ENCODE measurements around the gene CSPG4. TPM values are rescaled to one million over a fixed set of nuclear protein-coding genes. Genes with fewer than 3 reads are reported as not detected.
A peak's percentile ranks its signal among the peaks of the same experiment; 100 is the strongest.
"Not testable (repeated sequence)": the region's sequence is repeated elsewhere in the genome, so short reads cannot be mapped to it uniquely, and the experiment has no call there.

CSPG4 gene
- total and polyA plus RNA-seq, 9 donors: 56.6 to 110 (median 85.1) TPM

DNA sequence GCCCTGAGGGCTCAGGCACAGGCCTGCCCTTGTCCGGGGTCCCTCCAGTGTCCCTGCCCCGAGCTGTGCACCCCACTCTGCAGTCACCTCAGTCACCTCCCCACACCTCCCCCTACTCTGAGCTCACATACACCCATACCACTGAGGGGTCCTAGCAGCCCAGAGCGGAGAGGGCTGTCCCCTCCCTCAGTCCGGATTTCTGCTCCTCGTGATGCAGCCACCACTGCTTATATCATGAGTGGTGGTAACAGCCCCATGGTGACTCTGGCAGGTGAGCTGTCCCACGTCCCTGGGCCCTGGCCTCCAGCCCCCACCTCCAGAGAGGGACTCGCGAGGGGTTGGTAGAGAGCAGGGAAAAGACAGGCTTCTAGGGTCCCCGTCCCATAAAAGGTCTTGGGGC, 8.0 kb downstream of the CSPG4 start:
- Histone ChIP-seq H3K4me1 (ENCODE audit: control insufficient read depth, insufficient read depth, low read length) (peaks cover 80% of the 10 kb centered on the region), H3K27ac (ENCODE audit: low read length) (peak overlapping the region; percentile 91), H3K4me3 (ENCODE audit: low read length) (no peak overlapping the region)

DNA sequence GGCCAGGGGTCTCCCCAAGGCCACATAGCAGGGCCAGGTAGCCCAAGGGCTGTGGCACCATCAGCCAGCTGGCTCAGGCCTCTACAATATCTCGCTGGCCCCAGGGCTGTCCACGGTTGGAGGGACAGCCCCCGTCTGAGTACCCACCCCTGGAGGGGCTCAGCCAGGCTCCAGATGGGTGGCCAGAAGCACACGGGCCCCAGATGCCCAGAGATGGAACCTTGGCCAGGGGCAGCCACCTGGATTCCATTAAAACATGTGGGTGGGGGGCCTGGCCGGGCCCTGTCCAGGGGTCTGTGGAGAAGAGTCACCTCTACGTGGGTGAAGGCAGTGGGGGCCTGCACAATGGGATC, 8.4 kb downstream of the CSPG4 start:
- no peaks in the 10 kb centered on the region for H3K9me3 ChIP-seq (replicated peaks; ENCODE audit: control insufficient read depth, low read depth, low read length)
- H3K27me3 ChIP-seq (ENCODE audit: control insufficient read depth, insufficient read depth, low read length): no peaks in the 10 kb centered on the region
- peaks cover 7% of the 10 kb centered on the region for H3K36me3 ChIP-seq (ENCODE audit: control insufficient read depth, insufficient read depth, low read length)
- H3K4me3 ChIP-seq (ENCODE audit: low read length): no peak overlapping the region
- H3K27ac ChIP-seq (ENCODE audit: low read length): peak overlapping the region; percentile 91
- peaks cover 80% of the 10 kb centered on the region for H3K4me1 ChIP-seq (ENCODE audit: control insufficient read depth, insufficient read depth, low read length)
- 27% methylated on average over 4 of the region's 6 CpGs for WGBS (ENCODE audit: insufficient coverage)
- DNase-seq: no peak

More for the DNA sequence above, 8.0 kb downstream of the CSPG4 start:
- no CpG with 5 or more reads among the region's 9 CpGs for WGBS (ENCODE audit: insufficient coverage)
- H3K36me3 ChIP-seq (ENCODE audit: control insufficient read depth, insufficient read depth, low read length): peaks cover 7% of the 10 kb centered on the region
- H3K9me3 ChIP-seq (replicated peaks; ENCODE audit: control insufficient read depth, low read depth, low read length): no peaks in the 10 kb centered on the region
- DNase-seq: no peak
- no peaks in the 10 kb centered on the region for H3K27me3 ChIP-seq (ENCODE audit: control insufficient read depth, insufficient read depth, low read length)

DNA sequence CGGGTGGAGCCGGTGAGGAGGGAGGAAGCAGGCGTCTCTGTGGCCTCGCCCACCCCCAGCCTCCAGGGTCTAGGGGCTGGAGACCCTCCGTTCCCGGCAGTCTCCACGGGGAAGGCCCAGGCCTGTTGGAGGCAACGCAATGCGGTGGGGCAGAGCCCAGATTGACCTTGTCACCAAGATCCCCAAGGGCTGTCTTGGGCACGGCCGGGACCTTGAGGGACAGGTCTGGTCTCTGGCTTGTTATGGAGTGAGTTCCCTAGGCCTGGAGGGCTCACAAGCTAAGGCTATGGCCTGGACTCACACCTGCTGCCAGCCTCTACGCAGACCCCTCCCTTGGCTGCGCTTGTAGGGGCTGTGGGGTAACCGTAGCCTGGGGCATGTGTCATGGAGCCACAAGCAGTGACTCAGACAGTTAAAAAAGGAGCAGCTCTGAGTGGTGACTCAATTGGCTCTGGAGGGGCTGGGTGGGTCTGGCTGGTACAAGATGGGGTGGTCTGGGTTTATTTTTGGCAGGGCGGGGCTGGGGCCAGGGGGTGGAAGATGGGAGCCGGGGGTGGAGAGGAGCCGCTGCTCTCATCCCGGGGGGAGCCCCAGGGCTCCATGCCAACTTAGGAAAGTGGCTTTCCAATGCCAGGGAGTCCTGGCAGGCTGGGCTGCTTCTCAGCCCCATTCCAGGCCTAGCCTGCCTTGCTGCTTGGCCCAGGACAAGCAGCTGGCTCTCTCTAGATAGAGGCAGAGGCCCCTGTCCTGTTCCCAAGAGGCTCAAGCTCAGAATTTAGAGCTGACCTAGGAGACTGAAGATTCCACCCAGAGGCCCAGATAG, 9.0 kb downstream of the CSPG4 start:
- not testable (repeated sequence) for H3K9me3 ChIP-seq (replicated peaks; ENCODE audit: control insufficient read depth, low read depth, low read length); H3K4me3 ChIP-seq (ENCODE audit: low read length); H3K27me3 ChIP-seq (ENCODE audit: control insufficient read depth, insufficient read depth, low read length); H3K36me3 ChIP-seq (ENCODE audit: control insufficient read depth, insufficient read depth, low read length); DNase-seq
- WGBS (ENCODE audit: insufficient coverage): no CpG with 5 or more reads among the region's 18 CpGs
- Histone ChIP-seq H3K4me1 (ENCODE audit: control insufficient read depth, insufficient read depth, low read length) (peaks cover 79% of the 10 kb centered on the region), H3K27ac (ENCODE audit: low read length) (peak overlapping the region; percentile 91)

DNA sequence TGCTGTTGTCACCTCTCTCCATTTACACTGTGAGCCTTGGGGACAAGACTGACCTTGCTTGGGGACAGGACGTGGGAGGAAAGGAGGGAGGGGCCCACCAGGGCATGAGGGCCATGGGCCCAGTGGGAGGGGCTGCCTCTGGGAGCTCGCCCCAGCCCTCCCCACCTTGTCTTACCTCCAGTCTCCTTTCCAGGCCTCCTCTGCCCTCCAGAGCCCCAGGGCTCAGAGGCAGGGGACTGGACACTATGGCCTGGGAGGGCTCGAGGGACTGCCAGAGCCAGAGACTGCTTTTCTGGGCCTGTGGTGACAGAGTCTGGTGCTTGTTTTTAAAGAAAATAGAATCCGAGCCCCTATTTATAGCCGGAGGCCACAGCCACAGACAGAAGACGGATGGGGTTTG, 10.2 kb downstream of the CSPG4 start:
- DNase-seq: no peak
- Histone ChIP-seq H3K4me1 (ENCODE audit: control insufficient read depth, insufficient read depth, low read length) (peaks cover 85% of the 10 kb centered on the region), H3K36me3 (ENCODE audit: control insufficient read depth, insufficient read depth, low read length) (peaks cover 7% of the 10 kb centered on the region), H3K27ac (ENCODE audit: low read length) (peak overlapping the region; percentile 75), H3K27me3 (ENCODE audit: control insufficient read depth, insufficient read depth, low read length) (peaks cover 2% of the 10 kb centered on the region), H3K9me3 (replicated peaks; ENCODE audit: control insufficient read depth, low read depth, low read length) (no peaks in the 10 kb centered on the region), H3K4me3 (ENCODE audit: low read length) (no peak overlapping the region)
- no CpG with 5 or more reads among the region's 6 CpGs for WGBS (ENCODE audit: insufficient coverage)

DNA sequence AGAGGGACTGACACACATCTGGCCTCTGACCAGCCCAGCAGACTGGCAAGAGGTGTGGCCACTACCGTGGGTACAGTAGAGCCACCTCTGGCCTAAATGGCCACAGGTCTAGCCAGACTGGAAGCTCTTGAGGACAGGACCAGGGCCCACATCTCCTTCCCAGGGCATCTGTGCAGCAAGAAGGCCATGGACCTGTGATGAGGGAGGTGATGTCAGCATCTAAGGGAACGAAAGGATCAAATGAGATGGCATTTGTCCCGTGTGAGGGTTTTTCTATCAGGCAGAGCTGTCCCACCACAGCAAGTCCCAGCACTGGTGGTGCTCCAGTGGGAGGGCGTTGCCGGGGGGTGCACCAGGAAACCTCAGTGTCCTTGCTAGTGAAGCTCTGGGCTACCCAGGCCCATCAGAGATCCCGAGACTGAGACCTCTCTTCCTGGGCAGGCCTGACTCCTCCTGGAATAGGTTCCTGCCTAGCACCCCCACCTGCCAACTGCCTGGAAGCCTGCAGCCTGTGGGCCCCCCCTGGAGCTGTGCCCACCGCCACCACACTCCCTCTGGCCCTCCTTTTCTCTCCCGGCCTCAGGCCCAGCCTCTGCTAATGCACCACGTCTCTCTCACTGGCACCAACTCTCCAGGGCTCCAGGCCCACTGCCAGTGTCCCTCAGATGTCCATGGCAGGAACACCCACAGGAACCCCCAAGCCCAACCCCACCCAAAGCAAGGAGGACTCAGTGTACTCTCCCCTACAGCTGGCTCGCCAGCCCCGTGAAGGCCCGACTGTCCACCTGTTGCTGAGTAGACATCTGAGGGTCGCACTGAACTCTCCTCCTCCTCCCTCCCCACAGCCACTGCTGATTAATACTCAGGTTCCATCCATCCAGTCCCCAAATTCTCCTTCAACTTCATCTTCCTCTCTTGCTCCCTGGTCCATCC, 11.3 kb downstream of the CSPG4 start:
- Histone ChIP-seq H3K36me3 (ENCODE audit: control insufficient read depth, insufficient read depth, low read length) (peaks cover 11% of the 10 kb centered on the region), H3K4me1 (ENCODE audit: control insufficient read depth, insufficient read depth, low read length) (peaks cover 90% of the 10 kb centered on the region), H3K27ac (ENCODE audit: low read length) (peak overlapping the region; percentile 75)
- DNase-seq; H3K9me3 ChIP-seq (replicated peaks; ENCODE audit: control insufficient read depth, low read depth, low read length); H3K27me3 ChIP-seq (ENCODE audit: control insufficient read depth, insufficient read depth, low read length); H3K4me3 ChIP-seq (ENCODE audit: low read length): not testable (repeated sequence)
- WGBS (ENCODE audit: insufficient coverage): 70% methylated on average over 6 of the region's 13 CpGs

DNA sequence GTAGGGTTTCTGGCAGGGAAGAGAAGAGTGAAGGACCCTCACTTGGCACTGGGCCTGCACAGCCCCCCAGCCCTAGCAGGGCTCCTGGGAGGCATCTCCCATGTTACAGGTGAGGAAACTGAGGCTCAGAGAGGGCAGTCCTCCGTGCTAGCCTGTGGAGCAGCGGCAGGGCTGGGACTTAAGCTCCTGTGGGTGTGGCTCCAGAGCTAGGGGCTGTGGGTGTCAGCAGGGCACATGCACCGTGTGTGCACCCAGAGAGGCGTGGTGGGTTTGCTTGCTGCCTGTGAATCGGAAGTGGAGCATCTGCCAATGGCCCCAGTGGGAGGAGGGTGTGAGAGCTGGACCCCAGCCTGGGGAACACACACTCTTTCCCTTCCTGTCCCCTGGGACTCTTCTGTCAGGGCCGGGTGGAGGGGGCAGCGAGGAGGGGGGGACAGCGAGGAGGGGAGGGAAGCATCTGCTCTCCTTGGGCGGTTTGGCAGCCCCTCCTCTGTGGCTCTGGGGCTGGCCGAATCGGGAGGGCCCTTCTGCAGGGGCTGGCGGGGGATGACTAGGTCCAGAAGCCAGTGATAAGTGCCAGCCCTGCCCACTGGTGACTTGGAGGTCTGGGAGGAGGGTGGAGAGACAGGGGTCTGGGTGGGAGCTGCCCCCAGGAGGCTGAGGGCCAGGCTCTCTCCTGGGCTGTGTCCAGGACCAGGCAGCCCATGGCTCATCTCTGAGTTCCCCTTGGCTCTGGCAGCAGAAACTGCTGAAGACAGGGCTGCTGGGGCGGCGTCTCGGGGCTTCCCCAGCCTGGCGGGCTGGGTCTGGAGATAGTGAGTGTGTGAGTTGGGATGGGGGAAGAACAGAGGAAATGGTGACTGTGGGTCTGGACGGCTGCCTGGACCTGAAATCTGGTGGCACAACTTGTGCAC, 12.4 kb downstream of the CSPG4 start:
- peaks cover 18% of the 10 kb centered on the region for H3K36me3 ChIP-seq (ENCODE audit: control insufficient read depth, insufficient read depth, low read length)
- H3K9me3 ChIP-seq (replicated peaks; ENCODE audit: control insufficient read depth, low read depth, low read length); H3K27me3 ChIP-seq (ENCODE audit: control insufficient read depth, insufficient read depth, low read length); H3K4me3 ChIP-seq (ENCODE audit: low read length): not testable (repeated sequence)
- DNase-seq: peak; percentile 82
- WGBS (ENCODE audit: insufficient coverage): 0% methylated on average over 6 of the region's 17 CpGs
- H3K4me1 ChIP-seq (ENCODE audit: control insufficient read depth, insufficient read depth, low read length): peaks cover 90% of the 10 kb centered on the region
- peak overlapping the region; percentile 80 for H3K27ac ChIP-seq (ENCODE audit: low read length)

DNA sequence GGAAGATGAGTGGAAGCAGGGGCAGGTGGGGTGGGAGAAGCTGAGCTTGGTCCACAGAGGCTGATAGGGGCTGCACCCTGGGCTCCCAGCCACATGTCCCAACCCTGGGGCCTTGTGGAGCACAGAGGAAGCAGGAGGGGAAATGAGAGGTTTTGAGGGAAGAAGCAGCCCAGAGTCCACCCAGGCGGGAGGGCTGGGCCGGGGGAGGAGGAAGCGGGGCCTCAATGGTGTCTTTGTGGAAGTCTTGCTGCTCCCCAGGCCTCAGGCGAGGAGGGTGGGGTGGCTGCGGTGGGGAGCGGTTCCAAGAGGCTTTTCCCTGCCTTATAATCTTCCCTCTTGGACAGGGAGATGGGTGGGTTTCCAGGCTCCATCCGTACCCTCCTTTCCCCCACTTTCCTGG, 13.1 kb downstream of the CSPG4 start:
- Histone ChIP-seq H3K36me3 (ENCODE audit: control insufficient read depth, insufficient read depth, low read length) (peaks cover 18% of the 10 kb centered on the region), H3K27ac (ENCODE audit: low read length) (peak overlapping the region; percentile 80), H3K4me1 (ENCODE audit: control insufficient read depth, insufficient read depth, low read length) (peaks cover 90% of the 10 kb centered on the region)
- peak; percentile 70 for DNase-seq
- not testable (repeated sequence) for H3K27me3 ChIP-seq (ENCODE audit: control insufficient read depth, insufficient read depth, low read length); H3K4me3 ChIP-seq (ENCODE audit: low read length); H3K9me3 ChIP-seq (replicated peaks; ENCODE audit: control insufficient read depth, low read depth, low read length)
- no CpG with 5 or more reads among the region's 7 CpGs for WGBS (ENCODE audit: insufficient coverage)

DNA sequence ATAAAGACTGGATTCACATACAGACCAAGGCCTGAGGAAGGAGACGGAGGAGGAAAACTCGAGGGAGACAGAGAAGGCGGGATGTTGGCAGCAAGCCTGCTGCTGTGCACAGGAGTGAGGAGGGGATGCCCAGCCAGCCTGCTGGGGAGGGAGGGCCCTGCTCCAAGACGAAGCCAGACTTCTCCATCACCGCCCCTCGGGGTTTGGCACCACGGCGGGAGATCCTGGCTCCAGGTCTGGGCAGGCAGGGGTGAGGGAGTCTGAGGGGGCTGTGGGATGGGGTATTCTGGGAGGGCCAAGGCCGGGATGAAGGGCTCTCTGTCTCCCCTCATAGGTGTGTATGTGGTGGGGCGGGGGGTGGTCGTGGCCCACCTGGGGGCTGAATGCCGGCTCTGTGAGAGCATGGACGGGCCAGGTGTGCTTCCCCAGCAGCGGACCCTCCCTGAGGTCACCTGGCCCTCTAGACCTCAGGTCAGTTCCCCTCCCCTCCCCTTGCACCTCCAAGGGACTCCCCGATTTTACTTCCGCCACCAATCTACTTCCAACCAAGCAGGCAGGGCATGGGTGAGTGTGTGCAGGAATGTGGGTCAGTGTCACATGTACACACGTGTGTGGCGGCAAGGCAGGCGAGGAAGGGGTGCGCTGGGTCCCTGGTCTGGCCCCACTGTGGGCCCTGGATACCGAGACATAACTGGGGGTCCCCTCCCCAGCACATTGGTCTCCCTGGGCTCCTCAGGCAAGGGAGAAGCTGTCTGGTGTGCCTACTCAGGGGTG, 14.5 kb downstream of the CSPG4 start:
- not testable (repeated sequence) for H3K27me3 ChIP-seq (ENCODE audit: control insufficient read depth, insufficient read depth, low read length); H3K4me3 ChIP-seq (ENCODE audit: low read length); H3K27ac ChIP-seq (ENCODE audit: low read length); H3K9me3 ChIP-seq (replicated peaks; ENCODE audit: control insufficient read depth, low read depth, low read length); DNase-seq
- Histone ChIP-seq H3K36me3 (ENCODE audit: control insufficient read depth, insufficient read depth, low read length) (peaks cover 18% of the 10 kb centered on the region), H3K4me1 (ENCODE audit: control insufficient read depth, insufficient read depth, low read length) (peaks cover 95% of the 10 kb centered on the region)
- 50% methylated on average over 2 of the region's 21 CpGs for WGBS (ENCODE audit: insufficient coverage)

DNA sequence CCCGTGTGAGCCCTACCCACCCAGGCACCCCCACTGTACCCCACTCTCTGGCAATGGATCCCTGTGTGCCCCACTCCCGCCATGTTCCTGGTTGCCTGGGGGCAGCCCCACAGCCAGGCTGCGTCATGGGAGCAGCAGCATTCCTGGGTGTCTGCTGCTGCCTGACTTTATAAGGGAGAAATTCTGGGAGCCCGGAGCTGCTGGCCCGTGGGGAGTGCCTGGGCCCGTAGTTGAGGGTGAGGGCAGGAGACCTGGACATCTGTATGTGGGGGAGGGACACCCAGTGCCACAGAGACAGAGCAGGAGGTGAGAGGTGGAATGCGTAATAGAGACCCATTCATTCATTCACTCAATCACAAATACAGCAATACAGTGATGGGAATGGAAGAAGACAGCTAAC, 15.1 kb downstream of the CSPG4 start:
- Histone ChIP-seq H3K36me3 (ENCODE audit: control insufficient read depth, insufficient read depth, low read length) (peaks cover 19% of the 10 kb centered on the region), H3K27ac (ENCODE audit: low read length) (peak overlapping the region; percentile 91), H3K9me3 (replicated peaks; ENCODE audit: control insufficient read depth, low read depth, low read length) (no peaks in the 10 kb centered on the region), H3K27me3 (ENCODE audit: control insufficient read depth, insufficient read depth, low read length) (peaks cover 8% of the 10 kb centered on the region), H3K4me3 (ENCODE audit: low read length) (no peak overlapping the region), H3K4me1 (ENCODE audit: control insufficient read depth, insufficient read depth, low read length) (peaks cover 94% of the 10 kb centered on the region)
- 65% methylated on average over 5 of the region's 7 CpGs for WGBS (ENCODE audit: insufficient coverage)
- DNase-seq: no peak

All from muscle of leg (tissue), 11 donors.